Umbilical cord (tissue), 2 donors: ENCODE measurements around the gene SUOX. TPM values are rescaled to one million over a fixed set of nuclear protein-coding genes. Genes with fewer than 3 reads are reported as not detected.
"Not testable (repeated sequence)": the region's sequence is repeated elsewhere in the genome, so short reads cannot be mapped to it uniquely, and the experiment has no call there.

Experiments used
- DNase-seq: peaks from one replicate; pipeline ENCODE4 v3.0.0-alpha.2; 2015; ENCODE audit warnings: low spot score
- total RNA-seq: library from RNA; depleted of rRNA; stranded (reverse); fragments of >200 nt; gene quantifications from one replicate; pipeline ENCODE4 v1.2.3, GENCODE V29; 2014; ENCODE audit warnings: low replicate concordance; ENCODE audit not compliant: insufficient read depth

The SUOX gene
- 43.8 TPM for total RNA-seq

DNA sequence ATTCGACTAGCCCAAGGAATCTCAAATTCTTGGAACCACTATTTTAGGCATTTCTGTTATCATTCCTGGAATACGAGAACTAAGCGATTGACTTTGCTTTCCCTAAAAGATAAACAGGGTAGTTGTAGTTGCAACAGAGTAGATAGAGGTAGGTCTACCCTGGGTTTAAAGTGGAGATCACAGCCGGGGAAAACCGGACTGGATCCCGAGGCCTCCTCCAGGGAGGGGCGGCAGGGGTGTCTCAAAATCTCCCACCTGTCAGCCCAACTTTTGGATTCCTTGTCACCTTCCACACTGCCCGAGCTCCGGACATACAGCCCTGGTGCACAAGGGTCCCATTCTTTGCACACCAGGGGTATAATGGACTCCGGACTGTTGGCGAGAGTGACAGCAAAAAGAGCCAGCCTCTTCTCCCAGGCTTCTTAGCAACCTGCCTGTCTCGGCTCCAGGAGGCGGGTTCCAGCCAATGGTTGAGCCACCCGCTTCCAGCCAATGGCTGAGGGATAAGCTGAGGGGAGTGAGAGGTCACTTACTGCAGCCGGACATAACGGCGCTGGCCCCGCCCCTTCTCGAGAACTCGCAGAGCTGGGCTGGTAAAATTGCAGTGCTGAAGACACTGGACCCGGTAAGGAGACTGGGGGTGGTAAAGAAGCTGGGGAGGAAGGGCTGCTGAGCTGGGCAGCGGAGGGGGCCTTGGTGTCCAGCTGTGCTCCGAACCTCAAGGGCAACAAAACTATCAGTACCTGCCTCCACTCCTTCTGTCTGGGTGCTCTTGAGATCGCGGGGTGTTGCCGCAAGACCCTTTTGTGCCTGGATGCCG is at the start of gene SUOX:
TSS of gene SUOX (plus strand) at position 562 of the 820 bp plus-strand sequence. CDS start 4,946 bp downstream, outside the sequence.
- peak; percentile 99 for DNase-seq

DNA sequence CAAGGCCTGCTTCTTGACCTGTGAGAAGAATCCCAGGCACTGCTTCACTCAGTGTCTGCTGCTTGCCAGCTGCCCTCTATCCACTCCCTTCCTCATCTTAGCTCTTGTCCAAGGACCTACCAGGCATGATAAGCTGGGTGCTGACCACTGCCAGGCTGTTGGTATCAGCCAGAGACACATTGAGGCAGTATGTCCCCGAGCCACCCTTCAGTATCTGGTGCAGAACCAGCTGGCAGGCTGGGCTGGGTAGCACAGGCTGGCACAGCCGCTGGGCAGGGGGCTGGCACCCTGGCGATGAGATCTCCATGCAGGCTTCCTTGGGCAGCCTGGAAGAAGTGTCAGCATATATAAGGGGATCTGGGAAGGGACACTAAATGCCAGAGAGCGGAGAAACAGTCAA is 41.7 kb upstream of the SUOX start:
- DNase-seq, result no peak

DNA sequence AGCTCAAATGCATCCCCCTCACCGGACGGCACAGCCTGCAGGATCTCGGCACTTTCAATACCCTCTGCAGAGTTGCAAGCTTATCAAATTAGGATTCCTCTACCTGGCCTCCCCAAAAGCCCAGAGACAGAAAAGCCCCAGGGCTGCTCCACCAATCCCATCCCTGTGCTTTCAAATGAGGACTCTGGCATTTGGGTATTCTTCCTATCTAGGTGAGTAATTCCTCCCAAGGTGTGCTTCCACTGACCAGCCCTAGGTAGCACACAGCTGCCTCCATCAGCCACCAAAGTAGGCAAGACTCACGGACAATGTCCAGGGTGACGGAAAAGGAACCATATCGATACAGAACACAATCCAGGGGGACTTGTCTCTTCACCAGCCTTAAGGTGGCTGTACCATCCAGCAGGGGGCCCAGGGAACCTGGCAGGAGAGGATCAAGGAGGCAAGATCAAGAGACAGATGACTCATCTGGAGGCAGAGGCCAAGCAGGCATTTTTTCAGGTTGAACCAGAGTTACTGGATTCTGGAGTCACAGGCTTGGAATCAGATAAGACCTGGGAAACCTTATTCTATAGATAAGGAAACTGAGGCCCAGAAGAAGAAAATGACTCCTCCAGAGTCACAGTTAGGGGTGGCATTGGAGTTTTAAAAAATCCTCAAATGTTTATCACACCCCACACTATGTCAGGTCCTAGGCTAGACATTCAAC is 41.1 kb upstream of the SUOX start:
- DNase-seq, result peak; percentile 67

DNA sequence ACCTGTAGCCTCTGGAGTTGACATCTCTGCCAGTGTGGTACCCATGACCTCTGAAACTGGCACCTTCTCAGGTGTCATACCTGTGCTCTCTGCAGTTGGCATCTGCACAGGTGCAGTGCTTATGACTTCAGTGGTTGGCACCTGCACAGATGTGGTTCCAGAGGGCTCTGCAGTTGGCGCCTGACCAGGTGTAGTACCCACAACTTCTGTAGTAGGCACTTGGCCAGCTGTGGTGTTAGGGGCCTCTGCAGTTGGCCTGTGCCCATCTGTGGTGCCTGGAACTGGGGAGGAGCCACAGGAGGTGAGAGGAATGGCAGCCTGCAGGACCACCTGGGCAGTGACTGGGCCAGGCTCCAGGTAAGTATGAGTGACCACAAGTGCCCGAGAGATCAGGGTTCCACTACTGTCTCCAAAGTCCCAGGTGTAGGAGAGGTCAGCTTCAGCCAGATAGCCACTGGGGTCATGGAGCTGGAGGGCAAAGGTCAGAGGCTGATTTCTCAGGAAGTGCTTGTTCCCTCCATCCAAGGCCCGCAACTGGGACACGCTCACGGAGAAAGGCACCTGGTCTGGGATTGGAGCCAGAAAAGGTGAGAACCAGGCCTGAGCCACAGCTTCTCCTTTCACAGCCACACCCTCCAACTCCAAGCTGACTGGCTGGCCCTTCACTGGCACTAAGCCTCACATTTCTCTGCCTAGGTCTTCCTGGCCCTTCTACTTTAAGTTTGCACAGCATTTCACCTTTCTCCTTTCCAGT is 39.8 kb upstream of the SUOX start:
- DNase-seq, result no peak

DNA sequence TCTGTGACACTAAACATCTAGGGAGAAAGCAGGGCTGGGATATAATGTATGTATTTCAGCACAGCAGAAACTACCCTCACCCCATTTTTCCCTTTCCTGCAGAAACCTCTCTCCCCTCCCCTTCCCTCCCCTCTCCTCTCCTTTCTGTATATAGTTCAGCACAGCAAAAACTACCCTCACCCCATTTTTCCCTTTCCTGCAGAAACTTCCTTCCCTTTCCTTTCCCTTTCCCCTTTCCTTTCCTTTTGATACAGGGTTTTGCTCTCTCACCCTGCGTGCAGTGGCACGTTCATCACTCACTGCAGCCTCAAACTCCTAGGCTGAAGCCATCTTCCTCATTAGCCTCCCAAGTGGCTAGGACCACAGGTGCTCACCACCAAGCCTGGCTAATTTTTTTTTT is 33.3 kb upstream of the SUOX start:
- no peak for DNase-seq

DNA sequence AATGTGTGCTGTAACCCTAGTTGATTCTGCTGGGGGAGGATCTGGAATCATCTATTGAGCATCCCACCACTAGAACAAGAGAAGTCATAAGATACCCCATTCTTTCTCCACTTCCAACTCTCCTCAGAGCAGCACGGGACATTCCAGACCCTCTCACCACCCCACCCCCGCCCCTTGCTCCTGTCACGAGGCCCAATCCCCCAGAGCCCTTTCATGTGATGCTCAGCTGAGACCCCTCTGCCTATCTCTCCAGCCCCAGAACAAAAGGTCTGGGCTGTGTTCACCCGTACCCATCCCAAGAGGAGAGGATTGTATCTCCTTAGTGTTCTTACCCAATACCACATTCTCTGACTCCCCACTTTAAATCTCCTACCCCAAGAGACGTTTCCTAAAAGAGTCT is 31.8 kb upstream of the SUOX start:
- DNase-seq, result no peak

DNA sequence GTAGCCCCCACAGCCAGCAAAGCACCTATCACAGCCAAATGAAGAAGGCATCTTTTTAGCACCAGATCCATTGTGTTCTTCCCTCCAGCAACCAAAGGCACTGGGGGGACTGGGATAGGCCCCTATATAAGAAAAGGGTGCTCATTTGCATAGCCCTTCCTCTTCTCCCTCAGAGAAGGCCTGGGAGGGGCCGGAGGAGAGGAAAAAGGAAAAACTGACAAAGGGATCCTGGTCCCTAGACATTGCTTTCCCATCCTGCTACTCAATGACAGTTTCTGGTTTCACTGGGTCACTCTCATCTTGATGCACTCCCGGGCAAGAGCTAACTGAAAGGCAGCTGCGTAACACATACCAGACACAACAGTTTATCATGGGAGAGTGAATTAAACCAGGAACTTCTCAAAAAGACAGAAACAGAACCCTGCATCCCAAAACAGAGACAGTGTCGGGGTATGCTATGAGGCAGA is 31.1 kb upstream of the SUOX start, which contains the start of gene PMEL:
TSS of gene PMEL (minus strand) at position 102 of the 467 bp plus-strand sequence. CDS start at position 71, 31 bp downstream.
- peak; percentile 56 for DNase-seq

DNA sequence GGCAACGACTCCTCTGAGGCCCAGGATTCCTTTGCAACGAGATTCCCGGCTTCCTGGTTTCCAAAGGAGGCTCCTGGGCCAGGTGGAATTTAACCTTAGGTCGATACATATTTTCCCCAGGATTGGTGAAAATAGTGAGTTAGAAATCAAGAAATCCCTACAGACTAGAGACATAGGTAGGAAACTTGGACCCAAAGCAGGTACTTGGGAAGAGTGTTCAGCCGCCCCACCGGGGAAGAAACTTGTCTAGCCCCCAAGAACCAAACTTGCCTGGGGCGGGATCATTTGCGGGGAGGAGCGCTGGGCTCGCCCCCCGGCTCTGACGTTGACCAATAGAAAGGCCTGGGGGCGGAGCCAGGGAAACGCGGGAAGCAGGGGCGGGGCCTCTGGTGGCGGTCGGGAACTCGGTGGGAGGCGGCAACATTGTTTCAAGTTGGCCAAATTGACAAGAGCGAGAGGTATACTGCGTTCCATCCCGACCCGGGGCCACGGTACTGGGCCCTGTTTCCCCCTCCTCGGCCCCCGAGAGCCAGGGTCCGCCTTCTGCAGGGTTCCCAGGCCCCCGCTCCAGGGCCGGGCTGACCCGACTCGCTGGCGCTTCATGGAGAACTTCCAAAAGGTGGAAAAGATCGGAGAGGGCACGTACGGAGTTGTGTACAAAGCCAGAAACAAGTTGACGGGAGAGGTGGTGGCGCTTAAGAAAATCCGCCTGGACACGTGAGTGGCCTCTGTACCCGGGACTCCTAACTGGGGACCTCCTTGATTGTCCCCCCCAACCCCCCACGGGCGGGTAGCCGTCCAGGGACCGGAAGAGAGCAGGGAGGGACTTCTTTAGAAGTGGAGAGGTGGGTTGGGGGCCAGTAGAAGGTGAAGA is 30.4 kb upstream of the SUOX start, which contains the start of gene CDK2:
TSS of gene CDK2 (plus strand) at position 423 of the 874 bp plus-strand sequence. CDS start at position 602, 179 bp downstream.
- DNase-seq, result peak; percentile 95

DNA sequence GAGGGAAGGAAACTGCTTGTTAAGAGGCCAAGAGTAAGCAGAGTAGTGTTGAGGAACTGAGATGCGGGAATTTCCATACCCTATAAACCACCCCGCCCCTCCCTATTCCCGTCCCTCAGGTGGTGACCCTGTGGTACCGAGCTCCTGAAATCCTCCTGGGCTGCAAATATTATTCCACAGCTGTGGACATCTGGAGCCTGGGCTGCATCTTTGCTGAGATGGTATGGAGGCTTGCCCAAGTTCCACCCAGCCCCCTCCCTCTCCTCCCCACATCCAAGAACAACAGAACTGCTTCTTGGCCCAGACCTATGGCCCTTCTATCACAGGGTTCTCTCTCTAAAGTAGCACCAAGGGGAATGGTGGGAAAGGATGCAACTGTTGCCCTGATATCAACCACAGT is 27.7 kb upstream of the SUOX start:
- DNase-seq, result no peak

DNA sequence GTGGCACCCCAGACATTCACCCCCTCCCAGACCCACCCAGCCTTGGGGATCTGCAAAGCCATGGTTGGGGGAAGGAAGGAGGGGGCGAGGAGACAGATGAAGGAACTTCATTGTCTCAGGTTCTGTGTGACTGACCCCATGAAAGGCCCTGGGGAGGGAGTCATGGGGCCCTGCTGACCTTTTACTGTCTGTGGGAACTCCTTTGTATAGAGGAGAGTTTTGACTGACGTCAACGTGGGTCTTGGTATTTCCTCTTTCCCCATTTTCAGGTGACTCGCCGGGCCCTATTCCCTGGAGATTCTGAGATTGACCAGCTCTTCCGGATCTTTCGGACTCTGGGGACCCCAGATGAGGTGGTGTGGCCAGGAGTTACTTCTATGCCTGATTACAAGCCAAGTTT is 26.3 kb upstream of the SUOX start:
- no peak for DNase-seq

DNA sequence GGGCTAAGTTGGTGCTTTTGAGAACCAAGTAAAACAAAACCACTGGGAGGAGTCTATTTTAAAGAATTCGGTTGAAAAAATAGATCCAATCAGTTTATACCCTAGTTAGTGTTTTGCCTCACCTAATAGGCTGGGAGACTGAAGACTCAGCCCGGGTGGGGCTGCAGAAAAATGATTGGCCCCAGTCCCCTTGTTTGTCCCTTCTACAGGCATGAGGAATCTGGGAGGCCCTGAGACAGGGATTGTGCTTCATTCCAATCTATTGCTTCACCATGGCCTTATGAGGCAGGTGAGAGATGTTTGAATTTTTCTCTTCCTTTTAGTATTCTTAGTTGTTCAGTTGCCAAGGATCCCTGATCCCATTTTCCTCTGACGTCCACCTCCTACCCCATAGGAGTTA is 25.0 kb upstream of the SUOX start:
- DNase-seq, result peak; percentile 25

DNA sequence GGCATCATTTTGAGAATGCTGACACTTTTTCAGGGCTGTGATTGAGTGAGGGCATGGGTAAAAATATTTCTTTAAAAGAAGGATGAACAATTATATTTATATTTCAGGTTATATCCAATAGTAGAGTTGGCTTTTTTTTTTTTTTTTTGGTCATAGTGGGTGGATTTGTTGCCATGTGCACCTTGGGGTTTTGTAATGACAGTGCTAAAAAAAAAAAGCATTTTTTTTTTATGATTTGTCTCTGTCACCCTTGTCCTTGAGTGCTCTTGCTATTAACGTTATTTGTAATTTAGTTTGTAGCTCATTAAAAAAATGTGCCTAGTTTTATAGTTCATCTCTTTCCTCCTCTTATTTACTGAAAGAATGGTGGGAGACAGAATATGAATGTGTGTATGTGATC is 24.6 kb upstream of the SUOX start:
- DNase-seq, result no peak

DNA sequence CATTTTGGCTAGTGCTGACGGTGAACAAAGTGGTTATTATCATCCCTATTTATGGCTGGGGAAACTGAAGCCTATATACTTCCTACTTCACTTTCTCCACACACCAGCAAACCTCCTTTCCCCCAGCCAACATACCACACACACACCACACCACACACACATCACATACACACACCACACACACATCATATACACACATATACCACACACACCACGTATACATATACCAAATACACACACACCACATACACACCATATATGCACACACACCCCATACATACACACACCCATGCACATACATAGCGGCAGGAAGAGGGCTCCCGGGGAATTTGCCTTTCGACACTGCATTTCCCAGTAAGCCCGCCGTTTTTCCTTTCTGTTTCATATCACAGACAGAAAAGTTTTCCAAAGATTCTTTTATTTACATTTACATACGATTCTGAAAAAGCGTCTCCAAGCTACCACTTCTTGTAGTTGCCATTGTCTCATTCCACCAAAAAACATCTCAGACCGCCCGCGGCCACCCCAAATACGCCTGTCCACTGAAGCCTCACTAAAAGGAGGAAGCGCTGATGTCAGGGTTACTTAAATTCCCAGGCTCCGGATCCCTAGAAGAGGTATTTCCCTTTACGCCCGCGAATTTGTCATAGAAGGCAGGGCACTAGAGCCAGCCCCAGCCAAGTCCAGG is 24.0 kb upstream of the SUOX start:
- no peak for DNase-seq

DNA sequence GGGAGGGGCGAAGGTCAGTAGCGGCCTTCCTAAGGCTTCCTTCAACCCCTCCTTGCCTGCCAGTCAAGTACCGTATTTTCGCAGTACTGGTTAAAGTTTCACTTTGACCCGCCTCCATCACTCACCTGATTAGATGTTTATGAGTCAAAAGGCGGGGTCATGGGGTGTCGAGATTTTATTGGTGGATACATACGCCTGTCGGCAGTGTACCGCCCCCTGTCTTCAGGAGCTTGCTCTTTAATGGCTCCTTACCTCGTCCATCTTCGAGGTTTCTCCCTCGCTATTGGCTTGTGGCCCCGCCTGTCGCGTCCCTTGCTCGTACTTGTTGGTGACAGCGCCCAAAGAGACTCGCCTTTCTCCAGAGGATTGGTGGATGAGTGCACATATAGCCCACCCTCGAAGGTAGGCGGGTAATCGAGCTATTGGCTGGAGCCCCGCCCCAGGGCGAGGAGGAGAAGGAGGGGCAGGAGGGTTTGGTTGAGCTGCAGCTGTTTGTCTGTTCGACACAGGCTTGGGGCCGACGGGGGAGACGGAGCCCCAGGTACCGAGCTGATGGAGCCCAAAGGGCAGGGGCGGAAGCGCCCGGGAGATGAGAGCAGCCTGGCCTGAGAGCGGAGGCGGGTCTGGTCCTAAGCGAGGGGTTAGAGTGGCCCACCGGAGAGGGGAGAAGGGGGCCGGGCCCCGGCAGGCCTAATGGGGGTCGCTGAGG is 23.3 kb upstream of the SUOX start, which contains the start of gene RAB5B:
TSS of gene RAB5B (plus strand) at position 480 of the 709 bp plus-strand sequence. CDS start 12,883 bp downstream, outside the sequence.
- DNase-seq, result peak; percentile 100

DNA sequence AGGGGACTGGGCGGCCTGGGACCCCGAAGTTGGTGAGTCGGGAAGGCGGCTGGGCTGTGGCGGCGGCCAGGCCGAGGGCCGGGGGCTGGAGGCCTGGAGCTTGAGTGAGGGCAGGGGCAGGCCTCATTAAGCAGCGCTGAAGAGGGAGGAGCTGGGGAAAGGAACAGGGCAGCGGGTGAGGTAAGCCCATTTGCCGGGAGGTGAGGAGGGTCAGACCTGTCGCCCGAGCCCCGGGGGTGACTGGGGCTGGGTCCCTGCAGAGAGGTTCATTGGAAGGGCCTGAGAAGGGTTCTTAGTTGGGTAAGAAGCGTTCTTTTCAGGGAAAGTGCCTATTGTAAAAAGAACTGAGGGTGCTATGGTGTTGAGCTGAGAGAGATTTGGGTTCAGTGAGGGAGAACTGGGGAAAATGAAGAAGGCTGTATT is 22.8 kb upstream of the SUOX start:
- DNase-seq, result peak; percentile 62

DNA sequence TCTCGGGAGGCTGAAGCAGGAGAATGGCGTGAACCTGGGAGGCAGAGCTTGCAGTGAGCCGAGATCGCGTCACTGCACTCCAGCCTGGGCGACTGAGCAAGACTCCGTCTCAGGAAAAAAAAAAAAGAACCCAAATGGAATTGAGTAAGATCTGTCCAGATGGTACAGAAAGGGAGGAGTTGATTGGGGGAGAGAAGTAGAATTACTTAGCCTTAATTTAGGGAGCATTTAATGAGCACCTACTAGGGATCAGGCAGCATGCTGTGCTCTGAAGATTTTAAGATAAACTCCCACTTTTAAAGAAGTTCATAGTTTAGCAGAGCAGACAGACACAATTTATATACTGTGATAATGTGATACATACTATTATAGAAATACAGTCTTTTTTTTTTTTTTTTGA is 18.7 kb upstream of the SUOX start:
- DNase-seq, result no peak

DNA sequence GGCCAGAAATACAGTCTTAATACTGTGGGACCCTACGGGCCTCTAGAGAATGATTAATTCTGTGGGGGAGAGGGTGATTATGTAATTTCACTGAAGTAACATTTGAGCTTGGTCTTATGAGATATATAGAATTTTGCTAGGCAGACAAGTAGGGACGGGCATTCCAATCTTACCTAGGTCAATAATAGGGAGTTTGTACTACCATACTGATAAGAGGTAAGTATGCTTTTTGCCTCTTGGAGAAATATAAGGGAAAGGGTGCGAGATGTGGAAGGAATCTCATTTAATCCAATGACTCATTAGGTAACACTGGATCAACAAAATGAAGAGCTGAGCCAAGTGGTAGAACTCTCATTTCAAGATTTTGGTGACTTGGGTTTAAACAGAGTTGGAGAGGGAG is 18.0 kb upstream of the SUOX start:
- DNase-seq, result no peak

DNA sequence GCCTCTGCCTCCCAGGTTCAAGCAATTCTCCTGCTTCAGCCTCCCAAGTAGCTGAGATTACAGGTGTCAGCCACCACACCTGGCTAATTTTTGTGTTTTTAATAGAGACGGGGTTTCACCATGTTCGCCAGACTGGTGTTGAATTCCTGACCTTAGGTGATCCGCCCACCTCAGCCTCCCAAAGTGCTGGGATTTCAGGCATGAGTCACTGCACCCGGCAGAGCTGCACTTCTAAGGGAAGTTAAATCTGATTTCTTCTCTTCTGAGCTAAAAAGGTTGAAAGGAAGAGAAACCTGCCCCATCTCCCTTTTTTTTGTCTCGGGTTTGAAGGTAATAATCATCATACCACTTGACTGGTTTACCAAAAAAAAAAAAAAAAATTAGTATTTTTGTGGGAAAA is 15.2 kb upstream of the SUOX start:
- DNase-seq, result not testable (repeated sequence)

DNA sequence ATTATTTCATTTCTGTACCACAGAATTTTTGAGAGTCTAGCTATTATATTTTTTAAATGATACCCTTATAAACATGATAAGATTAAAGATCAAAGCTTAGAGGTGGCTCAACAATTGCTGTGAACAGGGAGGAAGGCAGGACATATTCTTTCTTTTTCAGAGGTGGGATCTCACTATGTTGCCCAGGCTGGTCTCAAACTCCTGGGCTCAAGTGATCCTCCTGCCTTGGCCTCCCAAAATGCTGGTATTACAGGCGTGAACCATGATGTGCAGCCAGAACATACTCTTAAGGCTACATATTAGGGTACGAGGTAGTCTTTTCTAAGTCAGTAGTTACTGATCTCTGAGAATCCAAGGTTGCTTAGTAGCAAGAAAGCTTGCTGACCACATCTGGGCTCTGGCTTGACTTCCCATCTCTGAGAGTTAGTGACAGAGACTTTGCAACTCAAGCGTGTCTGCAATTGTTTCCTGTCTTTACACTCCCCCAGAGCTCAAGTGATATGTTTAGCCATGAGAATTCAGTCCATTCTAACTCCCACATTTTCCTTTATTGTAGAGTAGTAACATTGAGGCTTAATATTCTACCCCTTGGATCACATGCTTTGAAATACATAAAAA is 14.6 kb upstream of the SUOX start:
- no peak for DNase-seq
